ENCODE measurements around the gene MAP1A.
"Not testable (repeated sequence)": the region's sequence is repeated elsewhere in the genome, so short reads cannot be mapped to it uniquely, and the experiment has no call there.

Gene MAP1A

GRCh38 chr15:43529141-43529540 is 11.7 kb downstream of the MAP1A start:
- no peaks in the 10 kb centered on the region for H3K27me3 ChIP-seq
- H3K36me3 ChIP-seq, result peaks cover 34% of the 10 kb centered on the region
- TF ChIP-seq, protein P1, sequence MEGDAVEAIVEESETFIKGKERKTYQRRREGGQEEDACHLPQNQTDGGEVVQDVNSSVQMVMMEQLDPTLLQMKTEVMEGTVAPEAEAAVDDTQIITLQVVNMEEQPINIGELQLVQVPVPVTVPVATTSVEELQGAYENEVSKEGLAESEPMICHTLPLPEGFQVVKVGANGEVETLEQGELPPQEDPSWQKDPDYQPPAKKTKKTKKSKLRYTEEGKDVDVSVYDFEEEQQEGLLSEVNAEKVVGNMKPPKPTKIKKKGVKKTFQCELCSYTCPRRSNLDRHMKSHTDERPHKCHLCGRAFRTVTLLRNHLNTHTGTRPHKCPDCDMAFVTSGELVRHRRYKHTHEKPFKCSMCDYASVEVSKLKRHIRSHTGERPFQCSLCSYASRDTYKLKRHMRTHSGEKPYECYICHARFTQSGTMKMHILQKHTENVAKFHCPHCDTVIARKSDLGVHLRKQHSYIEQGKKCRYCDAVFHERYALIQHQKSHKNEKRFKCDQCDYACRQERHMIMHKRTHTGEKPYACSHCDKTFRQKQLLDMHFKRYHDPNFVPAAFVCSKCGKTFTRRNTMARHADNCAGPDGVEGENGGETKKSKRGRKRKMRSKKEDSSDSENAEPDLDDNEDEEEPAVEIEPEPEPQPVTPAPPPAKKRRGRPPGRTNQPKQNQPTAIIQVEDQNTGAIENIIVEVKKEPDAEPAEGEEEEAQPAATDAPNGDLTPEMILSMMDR (IDR thresholded peaks at IDR 0.05; ENCODE audit: low read depth, low read length), result no peak
- H3K9me3 ChIP-seq, result no peaks in the 10 kb centered on the region
- no peaks in the 10 kb centered on the region for H3K4me1 ChIP-seq
- no peak overlapping the region for H3K4me3 ChIP-seq (ENCODE audit: low read depth, low read length)
- no peak for DNase-seq

- H3K4me1 ChIP-seq, result no peaks in the 10 kb centered on the region
- no peak overlapping the region for H3K4me3 ChIP-seq (ENCODE audit: low read depth, low read length)
- peaks cover 28% of the 10 kb centered on the region for H3K36me3 ChIP-seq
- no peak for DNase-seq
- TF ChIP-seq, protein P1 (IDR thresholded peaks at IDR 0.05; ENCODE audit: low read depth, low read length), result no peak
- no peaks in the 10 kb centered on the region for H3K9me3 ChIP-seq
- H3K27me3 ChIP-seq, result no peaks in the 10 kb centered on the region
Measured at GRCh38 chr15:43529587-43530345, 12.4 kb downstream of the MAP1A start.

DNA sequence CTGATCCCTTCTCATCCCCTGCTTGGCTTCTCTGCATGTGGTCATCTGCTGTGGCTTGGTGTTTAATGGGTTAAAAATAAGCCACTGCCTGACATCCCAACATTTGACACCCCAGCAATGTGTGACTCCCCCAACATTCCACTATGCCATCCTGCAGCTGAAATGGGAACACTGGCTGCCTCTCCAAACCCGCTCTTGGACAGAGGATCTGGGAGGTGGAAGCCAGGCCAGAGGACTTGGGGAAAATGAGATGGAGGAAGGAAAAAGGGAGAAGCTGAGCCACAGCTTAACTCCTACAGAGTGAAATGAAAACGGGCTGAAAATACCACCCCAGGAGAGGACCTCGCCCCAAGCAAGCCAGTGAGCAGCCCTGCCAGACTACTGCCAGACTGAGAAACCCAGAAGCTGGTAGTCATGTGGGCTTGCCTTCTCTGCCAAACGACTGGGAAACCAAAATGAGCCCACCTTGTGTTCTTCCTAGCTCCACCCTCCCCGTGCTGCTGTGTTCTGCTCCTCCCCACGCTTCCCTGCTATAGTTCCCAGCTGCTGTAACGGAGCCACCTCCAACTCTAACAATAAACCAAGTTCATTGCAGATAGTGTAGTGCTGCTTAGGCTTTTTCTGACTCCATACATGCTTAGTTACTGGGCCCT is 13.7 kb downstream of the MAP1A start:
- TF ChIP-seq, protein P1 (IDR thresholded peaks at IDR 0.05; ENCODE audit: low read depth, low read length), result no peak
- H3K4me1 ChIP-seq, result no peaks in the 10 kb centered on the region
- H3K27me3 ChIP-seq, result no peaks in the 10 kb centered on the region
- H3K4me3 ChIP-seq (ENCODE audit: low read depth, low read length), result no peak overlapping the region
- no peaks in the 10 kb centered on the region for H3K9me3 ChIP-seq
- DNase-seq, result no peak
- H3K36me3 ChIP-seq, result peaks cover 19% of the 10 kb centered on the region

- H3K9me3 ChIP-seq; H3K4me1 ChIP-seq; DNase-seq; H3K27me3 ChIP-seq; H3K36me3 ChIP-seq; H3K4me3 ChIP-seq (ENCODE audit: low read depth, low read length): not testable (repeated sequence)
Measured at GRCh38 chr15:43532826-43533225, 15.4 kb downstream of the MAP1A start.

DNA sequence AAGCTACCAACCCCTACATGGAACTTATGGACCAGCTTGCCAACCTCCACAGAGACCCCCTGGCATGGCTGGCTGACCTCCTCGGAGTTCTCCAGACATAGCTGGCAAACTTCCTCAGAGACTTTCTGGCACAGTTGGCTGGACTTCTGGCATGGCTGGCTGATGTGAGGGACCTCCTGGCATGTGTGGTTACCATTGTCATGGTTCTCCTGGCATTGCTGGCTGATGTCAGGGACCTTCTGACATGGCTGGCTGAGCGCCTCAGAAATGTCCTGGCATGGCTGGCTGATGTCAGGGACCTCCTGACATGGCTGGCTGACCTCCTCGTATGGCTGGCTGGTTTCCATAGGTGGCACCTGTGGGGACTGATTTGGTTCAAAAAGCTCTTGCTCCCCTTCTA is 17.5 kb downstream of the MAP1A start:
- no peaks in the 10 kb centered on the region for H3K27me3 ChIP-seq
- no peaks in the 10 kb centered on the region for H3K9me3 ChIP-seq
- TF ChIP-seq, protein P1 (IDR thresholded peaks at IDR 0.05; ENCODE audit: low read depth, low read length), result no peak
- no peaks in the 10 kb centered on the region; the same call in 1 of the 2 replicates for H3K36me3 ChIP-seq
- no peak for DNase-seq
- no peak overlapping the region for H3K4me3 ChIP-seq (ENCODE audit: low read depth, low read length)
- H3K4me1 ChIP-seq, result no peaks in the 10 kb centered on the region

DNA sequence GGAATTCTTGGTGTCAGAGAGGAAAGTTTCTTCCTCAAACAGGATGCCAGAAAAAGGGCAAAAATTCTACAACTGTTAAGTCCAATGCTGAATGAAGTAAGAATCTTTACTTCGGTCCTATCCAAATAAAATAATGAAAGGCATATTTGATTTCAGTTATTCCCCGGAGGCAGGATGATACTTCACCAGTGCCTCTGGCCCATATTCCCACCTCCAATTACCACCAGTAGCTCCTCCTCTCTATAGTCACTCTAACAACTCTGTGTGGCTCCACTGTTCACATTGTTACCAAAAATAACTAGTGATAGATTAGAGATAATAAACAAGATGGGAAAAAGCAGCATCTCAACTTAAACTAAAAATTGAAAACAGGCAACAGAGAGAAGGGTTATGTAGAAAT is 20.7 kb downstream of the MAP1A start:
- Histone ChIP-seq H3K27me3 (no peaks in the 10 kb centered on the region), H3K4me1 (no peaks in the 10 kb centered on the region), H3K36me3 (no peaks in the 10 kb centered on the region), H3K4me3 (ENCODE audit: low read depth, low read length) (no peak overlapping the region), H3K9me3 (no peaks in the 10 kb centered on the region)
- no peak for DNase-seq
- TF ChIP-seq, protein P1 (IDR thresholded peaks at IDR 0.05; ENCODE audit: low read depth, low read length), result no peak

Measured in BE2C (cell line).